Fibroblast of peridontal ligament (primary cell): Measurements from ENCODE around the gene GOT1.

Experiments used
- DNase-seq: peaks from one replicate; pipeline ENCODE4 v3.0.0-alpha.2; 2010; ENCODE audit errors: extremely low read depth

Gene GOT1

GRCh38 chr10:99395750-99396445, 34.5 kb downstream of the GOT1 start:
- peak; percentile 39 for DNase-seq

GRCh38 chr10:99394761-99395386, 35.5 kb downstream of the GOT1 start:
- DNase-seq, result no peak

GRCh38 chr10:99394256-99394655, 36.2 kb downstream of the GOT1 start:
- no peak for DNase-seq

GRCh38 chr10:99393683-99394082, 36.7 kb downstream of the GOT1 start:
- no peak for DNase-seq

GRCh38 chr10:99393036-99393435, 37.4 kb downstream of the GOT1 start:
- no peak for DNase-seq

- no peak for DNase-seq
Measured at GRCh38 chr10:99391346-99391745, 39.1 kb downstream of the GOT1 start.

- DNase-seq, result no peak
Measured at GRCh38 chr10:99389729-99390480, 40.5 kb downstream of the GOT1 start.

- no peak for DNase-seq
Measured at GRCh38 chr10:99387541-99387940, 42.9 kb downstream of the GOT1 start.

GRCh38 chr10:99387071-99387470, 43.4 kb downstream of the GOT1 start:
- no peak for DNase-seq

GRCh38 chr10:99382176-99382575, 48.2 kb downstream of the GOT1 start:
- DNase-seq, result no peak

- no peak for DNase-seq
Measured at GRCh38 chr10:99375426-99375825, 55.0 kb downstream of the GOT1 start.

GRCh38 chr10:99374972-99375371, 55.5 kb downstream of the GOT1 start:
- no peak for DNase-seq

- no peak for DNase-seq
Measured at GRCh38 chr10:99374526-99374925, 55.9 kb downstream of the GOT1 start.

GRCh38 chr10:99372546-99373271, 57.7 kb downstream of the GOT1 start:
- DNase-seq, result peak; percentile 74

GRCh38 chr10:99370993-99371392, 59.4 kb downstream of the GOT1 start:
- DNase-seq, result peak; percentile 31

- DNase-seq, result peak; percentile 41
Measured at GRCh38 chr10:99369551-99369950, 60.9 kb downstream of the GOT1 start.

GRCh38 chr10:99369126-99369525, 61.3 kb downstream of the GOT1 start:
- peak; percentile 23 for DNase-seq

GRCh38 chr10:99368646-99369045, 61.8 kb downstream of the GOT1 start:
- DNase-seq, result no peak

- no peak for DNase-seq
Measured at GRCh38 chr10:99366666-99367065, 63.8 kb downstream of the GOT1 start.

- no peak for DNase-seq
Measured at GRCh38 chr10:99365736-99366135, 64.7 kb downstream of the GOT1 start.

GRCh38 chr10:99365311-99365710, 65.1 kb downstream of the GOT1 start:
- DNase-seq, result no peak

- peak; percentile 67 for DNase-seq
Measured at GRCh38 chr10:99364125-99364524, 66.3 kb downstream of the GOT1 start.
